Keratinocyte (primary cell): ENCODE results near the gene VPS35.

Experiments
- EZH2 ChIP-seq: IDR thresholded peaks from one replicate; pipeline ENCODE4 v1.6.1; 2012; ENCODE audit warnings: inconsistent platforms, mild to moderate bottlenecking, low read length, moderate library complexity
- TF ChIP-seq, protein P1 (sequence below), 3 experiments: IDR thresholded peaks in 1 of 3; conservative IDR thresholded peaks in 1 of 3; optimal IDR thresholded peaks in 1 of 3; 2 replicates in 2 of 3; 3 replicates in 1 of 3; pipeline versions ENCODE3 to v1.5.1; 2011; ENCODE audit warnings: low read length in 3 of 3, mild to moderate bottlenecking in 3 of 3, moderate library complexity in 2 of 3, control low read depth in 1 of 3, inconsistent platforms in 1 of 3; ENCODE audit not compliant: insufficient read depth in 2 of 3; ENCODE audit errors: extremely low read depth in 1 of 3

DNA sequence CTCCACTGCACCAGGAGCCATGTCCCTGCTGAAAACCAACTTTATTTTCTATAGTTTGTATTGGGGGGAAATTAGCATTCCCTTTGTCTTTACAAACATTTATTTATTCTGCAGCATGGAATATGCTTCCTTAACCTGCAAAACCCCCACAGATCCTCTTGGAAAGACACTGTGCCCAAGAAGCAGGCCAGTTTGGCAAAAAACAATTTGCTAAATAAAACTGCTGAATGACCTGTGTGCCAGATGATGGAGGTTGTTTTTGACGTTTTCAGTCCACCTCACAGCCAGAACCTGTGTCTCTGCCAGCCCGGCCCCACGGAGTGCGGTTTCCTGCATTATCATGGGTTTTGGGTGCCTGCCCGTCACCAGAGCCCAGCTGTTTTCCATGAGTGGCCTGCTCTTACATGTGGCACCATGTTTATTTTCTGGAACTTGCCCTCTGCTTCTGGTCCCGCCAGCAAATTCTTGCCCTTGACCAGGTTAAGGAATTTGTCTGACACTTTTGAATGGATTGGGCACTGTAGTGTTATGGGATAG, 26.9 kb upstream of the VPS35 start:
- TF ChIP-seq, protein P1, sequence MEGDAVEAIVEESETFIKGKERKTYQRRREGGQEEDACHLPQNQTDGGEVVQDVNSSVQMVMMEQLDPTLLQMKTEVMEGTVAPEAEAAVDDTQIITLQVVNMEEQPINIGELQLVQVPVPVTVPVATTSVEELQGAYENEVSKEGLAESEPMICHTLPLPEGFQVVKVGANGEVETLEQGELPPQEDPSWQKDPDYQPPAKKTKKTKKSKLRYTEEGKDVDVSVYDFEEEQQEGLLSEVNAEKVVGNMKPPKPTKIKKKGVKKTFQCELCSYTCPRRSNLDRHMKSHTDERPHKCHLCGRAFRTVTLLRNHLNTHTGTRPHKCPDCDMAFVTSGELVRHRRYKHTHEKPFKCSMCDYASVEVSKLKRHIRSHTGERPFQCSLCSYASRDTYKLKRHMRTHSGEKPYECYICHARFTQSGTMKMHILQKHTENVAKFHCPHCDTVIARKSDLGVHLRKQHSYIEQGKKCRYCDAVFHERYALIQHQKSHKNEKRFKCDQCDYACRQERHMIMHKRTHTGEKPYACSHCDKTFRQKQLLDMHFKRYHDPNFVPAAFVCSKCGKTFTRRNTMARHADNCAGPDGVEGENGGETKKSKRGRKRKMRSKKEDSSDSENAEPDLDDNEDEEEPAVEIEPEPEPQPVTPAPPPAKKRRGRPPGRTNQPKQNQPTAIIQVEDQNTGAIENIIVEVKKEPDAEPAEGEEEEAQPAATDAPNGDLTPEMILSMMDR (optimal IDR thresholded peaks at IDR 0.05 in 1 of 3, IDR thresholded peaks at IDR 0.05 in 1 of 3, conservative IDR thresholded peaks at IDR 0.05 in 1 of 3; ENCODE audit: extremely low read depth in 1 of 3, insufficient read depth in 2 of 3, low read length in 3 of 3) = no peak
- TF ChIP-seq EZH2 = no peak
